HG03103 (cell line): ENCODE results near the gene SLC2A13.
"Not testable (repeated sequence)": the region's sequence is repeated elsewhere in the genome, so short reads cannot be mapped to it uniquely, and the experiment has no call there.

Experiments
- ATAC-seq: cut with Tn5 transposase; IDR thresholded peaks from one replicate; pipeline ENCODE4 v1.9.1; 2021; ENCODE audit warnings: low read depth; ENCODE audit not compliant: unreplicated experiment

Gene SLC2A13

DNA sequence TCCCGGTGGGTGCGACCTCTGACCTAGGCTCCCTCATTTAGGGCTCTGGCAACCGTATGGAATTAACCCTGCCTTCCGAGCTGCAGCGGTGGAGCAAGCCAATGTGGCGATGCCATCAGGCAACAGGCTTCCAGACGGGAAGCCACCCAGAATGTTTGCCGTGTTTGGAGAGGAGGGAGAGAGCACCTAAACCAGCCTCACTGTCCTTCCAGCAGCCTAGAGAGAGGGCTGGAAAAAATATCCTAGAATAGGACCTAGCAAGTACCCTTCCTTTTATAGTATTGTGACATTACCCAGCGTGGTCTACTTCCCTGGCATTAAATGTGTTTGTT, 287 bp upstream of the SLC2A13 start:
- no peak for ATAC-seq

DNA sequence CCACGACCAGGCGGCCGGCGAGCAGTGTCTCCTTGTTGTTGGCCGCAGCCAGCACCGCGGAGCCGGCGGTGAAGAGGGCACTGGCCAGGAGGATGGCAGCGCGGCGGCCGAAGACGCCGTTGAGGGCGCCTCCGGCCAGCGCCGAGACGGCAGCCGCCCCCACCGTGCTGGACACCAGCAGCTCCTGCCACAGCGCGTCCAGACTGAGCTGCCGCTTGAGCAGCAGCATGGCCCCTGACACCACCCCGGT, 691 bp downstream of the SLC2A13 start:
- ATAC-seq: no peak

DNA sequence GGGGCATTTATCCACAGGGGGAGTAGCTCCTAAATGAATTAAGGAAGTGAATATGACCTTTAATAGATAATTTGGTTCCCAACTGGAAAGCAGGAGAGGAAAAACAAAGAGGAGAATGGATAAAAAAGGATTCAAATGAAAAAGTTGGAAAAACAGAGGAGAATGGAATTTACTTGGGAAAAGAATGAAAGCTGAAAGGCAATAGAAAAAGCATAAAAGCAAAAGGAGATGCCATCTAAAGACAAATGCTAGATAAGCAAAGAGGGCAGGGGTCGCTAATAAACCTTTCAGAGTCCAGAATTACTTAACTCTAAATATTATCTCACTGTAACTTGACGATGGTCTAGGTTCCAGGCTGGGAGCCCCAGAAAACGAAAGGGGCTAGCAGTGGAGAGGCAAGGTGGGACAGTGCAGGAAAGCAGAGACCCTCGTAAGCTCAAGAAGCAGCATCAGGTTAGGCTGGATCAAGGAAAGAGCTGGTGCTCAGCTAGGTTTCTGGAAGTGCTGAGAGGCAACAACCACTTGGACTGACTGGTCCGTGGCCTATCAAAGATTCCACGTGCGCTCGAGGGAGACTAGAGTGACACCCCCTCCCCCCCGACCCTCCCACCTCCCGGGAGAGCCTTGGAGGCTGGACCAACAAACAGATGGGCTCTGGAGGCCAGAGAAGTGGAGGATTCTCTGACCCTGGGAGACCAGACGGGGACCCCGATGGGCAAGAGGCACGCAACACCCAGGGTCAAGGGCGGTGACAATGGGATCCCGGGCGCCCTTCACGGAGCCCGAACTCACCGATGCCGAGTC, 1.2 kb downstream of the SLC2A13 start:
- ATAC-seq: no peak

DNA sequence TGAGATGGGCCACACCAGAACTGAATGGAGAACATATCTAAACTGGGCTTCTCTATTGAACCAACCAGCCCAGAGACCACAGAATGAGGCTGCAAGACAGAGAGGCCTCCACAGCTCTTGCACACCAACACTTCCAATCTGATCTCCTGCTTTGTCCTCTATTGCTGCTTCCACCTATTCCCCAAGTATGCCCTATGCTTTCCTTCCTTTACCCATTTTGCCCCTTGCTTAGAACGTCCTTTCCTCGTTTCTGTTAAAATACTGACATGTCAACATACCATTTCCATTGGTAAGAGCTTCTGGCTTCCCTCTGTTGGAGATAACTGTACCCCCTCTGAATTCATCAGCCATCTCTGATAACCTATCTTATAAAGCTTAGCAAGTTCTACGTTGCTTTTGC, 2.8 kb downstream of the SLC2A13 start:
- no peak for ATAC-seq

DNA sequence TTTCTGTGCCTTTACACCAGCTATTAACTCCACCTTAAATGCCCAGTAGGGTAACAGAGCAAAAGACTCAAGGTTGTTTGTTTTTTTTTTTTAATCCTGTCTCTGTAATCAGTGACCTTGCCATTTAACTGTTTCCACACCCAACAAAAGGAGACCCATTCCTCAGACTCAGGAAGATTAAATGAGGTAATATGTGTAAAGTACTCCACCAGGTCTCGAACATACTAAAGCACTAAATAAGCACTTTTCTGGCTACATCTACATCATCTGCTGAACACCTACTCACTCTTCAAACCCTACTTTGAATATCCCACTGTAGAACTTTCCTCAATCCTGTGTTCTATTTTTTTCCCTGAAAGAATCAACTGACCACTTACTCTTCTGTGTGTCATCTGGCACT, 4.1 kb downstream of the SLC2A13 start:
- ATAC-seq: no peak

DNA sequence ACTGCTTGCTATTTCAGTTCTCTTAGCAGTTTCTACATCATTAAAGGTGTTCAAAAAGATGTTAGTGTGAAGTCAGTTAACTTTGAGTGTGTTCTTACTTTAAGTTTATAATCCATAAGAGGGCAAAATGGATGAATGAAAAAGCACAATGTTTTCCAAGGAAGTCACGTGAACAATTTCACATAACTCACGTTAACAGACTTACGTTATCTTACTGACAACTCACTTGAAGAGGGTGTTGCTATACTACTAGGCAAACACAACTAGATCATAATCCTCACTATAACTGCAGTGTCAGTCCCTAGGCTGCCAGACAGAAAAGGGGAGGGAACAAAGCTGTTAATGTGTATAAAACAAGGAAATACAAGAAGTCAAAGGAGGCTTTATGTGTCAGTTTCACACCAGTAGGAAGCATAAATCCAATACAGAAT, 6.4 kb downstream of the SLC2A13 start:
- no peak for ATAC-seq

DNA sequence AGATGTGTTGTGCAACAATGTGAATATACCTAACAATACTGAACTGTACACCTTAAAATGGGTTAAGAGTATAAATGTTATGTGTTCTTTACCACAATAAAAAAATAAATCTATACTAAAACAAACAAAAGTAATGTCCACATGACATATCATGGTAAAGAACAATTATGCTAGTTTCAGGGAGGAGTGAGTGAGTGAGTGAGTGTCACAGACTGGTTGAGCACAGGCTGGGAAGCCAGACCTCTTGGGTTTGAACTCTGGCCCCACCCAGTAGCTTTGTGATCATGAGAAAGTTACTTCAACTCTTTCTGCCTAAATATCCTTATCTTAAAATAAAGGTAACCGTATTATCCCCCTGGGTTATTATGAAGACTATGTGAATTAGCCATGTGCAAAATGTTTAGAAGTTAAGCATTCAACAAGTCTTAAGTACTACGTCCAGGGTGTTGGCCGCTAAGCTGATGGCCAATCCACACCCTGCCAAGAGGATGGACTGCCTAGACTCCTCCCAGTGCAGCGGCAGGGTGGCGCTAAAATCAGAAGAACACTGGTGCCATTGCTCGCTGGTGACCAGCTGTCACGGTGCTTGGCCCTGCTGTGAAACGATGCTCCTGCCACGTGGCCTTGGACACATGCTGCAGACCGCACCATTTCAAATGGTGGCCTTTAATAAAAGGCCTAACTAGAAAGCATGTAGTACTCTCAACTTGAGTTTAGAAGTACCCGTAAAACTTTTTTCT, 7.3 kb downstream of the SLC2A13 start:
- ATAC-seq: no peak

DNA sequence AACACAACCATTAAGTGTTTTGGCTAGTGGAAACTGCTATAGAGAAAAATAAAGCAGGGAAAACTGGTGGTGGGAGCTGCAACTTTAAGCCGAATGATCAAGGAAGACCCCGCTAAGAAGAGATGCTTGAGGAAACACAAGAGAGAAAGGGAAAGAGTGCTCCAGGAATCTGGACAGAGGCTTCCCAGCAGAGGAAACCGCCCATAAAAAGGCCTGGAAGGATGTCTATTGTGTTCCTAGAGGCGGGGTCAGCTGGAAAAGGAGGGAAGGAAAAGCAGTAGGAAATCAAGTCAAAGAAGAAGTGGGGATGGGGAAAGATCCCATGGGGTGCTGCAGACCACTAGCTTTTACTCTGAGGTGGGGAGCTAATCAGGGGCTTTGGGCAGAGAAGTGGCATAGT, 12.4 kb downstream of the SLC2A13 start:
- ATAC-seq: no peak

DNA sequence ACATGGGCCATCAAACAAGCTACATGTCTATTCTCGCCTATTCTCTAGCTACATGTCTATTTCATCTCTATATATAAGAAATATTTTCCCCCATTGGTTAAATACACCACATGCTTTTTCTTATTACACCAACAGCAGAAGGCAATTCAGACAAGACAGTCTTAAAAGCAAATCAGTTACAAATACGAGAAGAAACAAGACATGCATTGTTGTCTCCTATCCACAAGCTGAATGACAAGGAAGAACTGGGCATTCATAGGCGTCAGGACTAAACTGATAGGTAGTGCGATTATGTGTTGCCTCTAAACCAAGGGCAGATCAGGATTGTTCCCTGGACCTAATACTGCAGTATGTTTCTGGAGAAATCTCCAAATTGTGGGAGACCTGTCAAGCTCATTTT, 19.4 kb downstream of the SLC2A13 start:
- ATAC-seq: no peak

DNA sequence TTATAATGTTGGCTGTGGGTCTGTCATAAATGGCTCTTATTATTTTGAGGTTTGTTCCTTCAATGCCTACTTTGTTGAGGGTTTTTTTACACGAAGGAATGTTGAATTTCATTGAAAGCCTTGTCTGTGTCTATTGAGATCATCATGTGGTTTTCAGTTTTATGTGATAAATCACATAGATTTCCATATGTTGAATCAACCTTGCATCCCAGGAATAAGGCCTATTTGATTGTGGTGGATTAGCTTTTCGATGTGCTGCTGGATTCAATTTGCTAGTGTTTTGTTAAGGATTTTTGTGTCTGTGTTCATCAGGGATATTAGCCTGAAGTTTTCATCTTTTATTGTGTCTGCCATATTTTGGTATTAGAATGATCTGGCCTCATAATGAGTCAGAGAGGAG, 27.6 kb downstream of the SLC2A13 start:
- no peak for ATAC-seq

DNA sequence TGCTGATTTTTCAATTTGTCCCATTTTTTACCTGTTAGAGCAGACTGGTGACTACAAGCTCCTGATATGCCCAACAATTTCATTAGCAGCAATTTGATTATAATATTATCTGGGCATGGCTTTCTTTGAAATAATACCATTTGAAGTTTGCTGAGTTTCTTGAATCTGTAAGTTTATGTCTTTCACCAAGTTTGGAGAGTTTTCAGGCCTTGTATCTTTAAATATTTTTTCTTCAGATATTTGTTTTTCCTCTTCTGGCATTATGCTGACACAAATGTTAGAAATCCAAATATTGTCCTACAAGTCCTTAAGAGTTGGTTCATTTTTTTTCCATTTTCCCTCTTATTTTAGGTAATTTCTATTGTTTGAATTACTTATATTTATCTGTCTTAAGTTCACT, 30.4 kb downstream of the SLC2A13 start:
- ATAC-seq: no peak

DNA sequence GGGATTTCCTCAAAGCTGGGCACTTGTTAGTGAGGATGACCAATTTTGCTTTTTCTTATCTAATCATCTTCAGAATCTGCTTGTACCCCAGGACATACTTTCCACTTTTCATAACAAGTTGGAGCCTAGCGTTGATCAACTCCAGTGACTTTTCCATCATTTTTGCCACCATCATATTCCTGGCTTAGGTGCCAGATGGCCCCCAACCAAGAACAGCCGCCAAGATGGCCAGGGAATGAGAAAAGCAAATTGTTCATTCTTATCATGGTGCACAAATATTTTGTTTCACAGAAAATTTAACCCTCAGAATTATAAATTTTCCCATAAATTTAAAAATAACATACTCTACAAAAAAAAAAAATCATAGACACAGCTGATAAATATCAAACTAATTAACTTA, 37.5 kb downstream of the SLC2A13 start:
- ATAC-seq: no peak

DNA sequence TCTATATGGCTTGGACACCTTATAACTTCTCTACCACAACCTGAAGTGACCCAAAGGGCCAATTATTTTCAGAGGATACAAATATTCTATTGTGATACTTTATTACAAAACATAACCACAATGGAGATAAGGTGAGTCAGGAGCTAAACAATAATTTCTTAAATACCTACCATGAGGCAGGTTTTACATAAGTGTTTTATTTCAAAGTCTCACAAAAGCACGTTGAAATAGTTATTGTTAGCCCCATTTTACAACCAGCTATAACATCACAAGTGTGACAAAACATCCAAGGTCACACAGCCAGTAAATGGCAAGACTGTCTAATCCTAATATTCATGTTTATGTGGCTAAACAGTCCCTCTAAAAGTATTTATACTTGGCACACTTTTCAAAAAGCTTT, 40.2 kb downstream of the SLC2A13 start:
- no peak for ATAC-seq

DNA sequence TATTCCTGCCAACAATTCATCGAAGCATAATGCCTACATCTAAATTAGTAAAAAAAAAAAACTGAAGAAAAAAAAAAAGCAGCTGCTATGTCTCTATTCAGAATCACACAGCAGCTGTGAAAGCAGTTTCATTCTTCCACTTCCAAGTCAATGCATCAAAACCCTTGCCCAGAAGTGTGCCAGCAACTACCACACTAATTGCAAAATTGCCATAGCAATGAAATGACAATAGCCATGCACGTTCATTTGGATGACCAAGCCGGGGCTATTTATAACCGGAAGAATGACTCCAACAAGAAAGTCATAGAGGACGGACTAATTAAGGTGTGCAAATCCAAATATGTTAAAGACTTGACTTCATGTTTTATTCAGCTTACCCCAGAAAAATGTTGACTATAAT, 42.5 kb downstream of the SLC2A13 start:
- ATAC-seq: no peak

DNA sequence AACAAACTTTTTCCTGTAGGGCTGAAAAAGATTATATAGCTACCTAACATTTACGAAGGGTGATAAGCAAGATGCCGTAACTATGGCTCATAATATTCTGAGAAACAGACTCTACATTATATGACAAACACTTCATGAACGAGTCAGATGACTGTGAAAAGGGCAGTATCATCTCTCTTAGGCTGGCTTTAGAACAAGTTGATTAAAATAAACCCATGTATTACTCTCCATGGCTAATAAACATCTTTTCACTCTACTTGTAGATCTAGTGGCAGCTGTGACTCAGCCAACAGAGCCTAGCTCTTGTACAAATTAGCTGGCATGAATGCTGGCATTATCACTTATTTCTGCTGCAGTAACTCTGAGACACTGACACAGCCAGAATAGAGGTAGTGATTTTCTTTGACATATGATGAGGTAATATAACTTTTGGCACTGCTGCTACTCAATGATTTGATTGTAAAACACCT, 47.1 kb downstream of the SLC2A13 start:
- ATAC-seq: no peak

DNA sequence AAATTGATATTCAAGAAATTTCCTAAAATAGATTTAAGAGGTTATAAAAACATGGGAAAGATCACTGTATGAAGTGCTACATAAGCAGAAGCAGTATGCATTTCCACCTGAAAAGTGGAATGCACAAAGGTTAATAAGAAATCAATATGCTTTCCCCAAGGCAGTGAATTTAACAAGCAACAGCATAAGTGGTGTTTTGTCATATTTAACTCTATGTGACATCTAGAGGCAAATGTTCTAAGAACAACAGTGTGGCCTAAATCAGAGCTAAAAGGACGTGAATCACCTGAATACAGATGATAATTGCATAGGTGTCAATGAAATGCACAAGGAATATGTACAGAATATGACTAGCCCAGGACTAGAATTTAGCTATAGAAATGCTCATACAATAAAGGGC, 49.5 kb downstream of the SLC2A13 start:
- ATAC-seq: no peak

DNA sequence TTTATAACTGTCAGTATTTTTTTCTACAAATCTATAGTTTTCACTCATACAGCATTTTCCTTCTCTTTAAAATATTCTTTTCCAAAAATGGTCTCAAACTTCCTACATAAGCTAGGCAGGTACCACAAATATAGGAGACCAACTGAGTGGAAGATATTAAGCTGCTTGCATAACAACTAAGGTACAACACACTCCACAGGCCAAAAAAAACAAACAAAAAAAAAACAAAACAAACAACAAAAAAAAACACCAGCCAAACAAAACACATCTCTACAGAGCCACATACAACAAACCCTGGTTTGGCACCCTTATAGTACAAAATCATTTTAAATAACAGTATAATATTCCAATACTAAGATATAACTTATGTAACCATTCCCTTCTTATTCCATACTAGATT, 50.1 kb downstream of the SLC2A13 start:
- ATAC-seq: no peak

DNA sequence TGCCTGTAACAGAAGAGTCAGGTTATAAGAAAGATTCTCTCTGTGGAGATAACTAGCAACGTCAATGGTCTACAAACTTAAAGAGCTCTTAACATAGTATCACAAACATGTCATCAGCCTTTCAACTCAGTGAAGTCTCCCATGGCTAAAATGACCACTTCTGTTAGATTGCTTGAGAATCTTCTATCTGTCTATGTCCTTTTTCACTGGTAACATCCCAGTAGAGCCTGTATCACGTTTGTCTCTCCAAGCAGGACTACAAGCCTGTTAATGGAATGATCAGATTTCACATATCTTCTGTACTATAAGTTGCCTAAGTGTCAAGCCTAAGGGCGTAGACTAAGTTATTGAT, 50.7 kb downstream of the SLC2A13 start:
- ATAC-seq: no peak

DNA sequence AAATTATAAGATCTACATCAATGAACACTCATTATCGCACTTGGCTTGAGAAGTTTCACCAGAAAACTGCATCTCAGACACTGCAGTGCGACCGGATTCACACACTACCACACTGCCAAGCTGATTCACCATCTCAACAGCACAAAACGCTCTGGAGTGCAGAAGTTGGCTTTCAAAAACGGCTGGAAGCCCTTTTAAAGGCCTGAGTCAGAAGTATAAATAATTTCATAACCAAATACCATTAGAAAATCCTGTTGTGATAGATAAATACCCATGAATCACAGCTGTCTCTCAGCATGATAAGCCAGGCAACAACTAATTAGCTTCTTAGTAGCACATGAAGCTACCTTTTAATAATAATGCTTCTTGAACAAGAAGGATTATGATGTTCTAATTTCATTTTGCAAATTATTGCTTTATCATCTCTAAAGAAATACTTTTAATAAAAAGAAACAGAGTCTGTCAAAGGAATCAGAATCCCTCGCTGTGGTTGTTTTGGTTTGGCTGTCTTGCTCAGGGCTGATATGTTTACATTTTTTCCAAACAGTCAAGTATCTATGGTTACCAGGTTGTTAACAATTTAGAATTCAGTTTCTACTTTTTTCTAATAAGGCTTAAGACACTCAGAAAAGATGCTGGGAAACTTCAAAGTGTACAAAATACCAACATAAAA, 51.2 kb downstream of the SLC2A13 start:
- ATAC-seq: no peak

DNA sequence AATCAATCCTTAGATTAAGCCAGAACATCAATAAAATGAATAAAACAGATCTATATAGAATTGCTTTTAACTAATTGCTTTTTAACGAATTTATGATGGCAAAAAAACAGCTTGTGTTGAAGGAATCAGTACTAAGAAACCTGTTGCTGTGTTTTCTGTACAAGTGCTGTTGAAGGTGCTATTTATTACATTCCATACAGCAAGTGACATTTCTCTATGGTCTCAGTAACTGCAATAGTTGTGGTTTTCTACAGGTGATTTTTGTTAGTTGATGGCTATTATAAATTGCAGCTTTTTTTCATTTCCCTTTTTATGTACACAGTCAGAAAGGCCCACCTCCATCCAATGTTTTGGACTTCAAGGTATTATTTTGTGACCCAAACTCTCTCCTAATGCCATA, 56.6 kb downstream of the SLC2A13 start:
- ATAC-seq: no peak

DNA sequence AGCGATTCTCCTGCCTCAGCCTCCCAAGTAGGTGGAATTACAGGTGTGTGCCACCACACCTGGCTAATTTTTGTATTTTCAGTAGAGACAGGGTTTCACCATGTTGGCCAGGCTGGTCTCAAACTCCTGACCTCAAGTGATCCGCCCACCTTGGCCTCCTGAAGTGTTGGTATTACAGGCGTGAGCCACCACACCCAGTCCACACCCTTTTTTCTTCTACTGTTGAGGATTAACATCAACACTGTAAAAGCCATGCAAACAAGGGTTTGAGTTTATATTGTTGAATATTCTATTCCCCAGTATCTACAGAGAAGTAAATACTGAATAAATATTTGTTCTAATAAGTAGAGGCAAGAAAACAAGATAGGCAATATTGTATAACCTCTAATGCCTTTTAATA, 58.9 kb downstream of the SLC2A13 start:
- ATAC-seq: not testable (repeated sequence)

DNA sequence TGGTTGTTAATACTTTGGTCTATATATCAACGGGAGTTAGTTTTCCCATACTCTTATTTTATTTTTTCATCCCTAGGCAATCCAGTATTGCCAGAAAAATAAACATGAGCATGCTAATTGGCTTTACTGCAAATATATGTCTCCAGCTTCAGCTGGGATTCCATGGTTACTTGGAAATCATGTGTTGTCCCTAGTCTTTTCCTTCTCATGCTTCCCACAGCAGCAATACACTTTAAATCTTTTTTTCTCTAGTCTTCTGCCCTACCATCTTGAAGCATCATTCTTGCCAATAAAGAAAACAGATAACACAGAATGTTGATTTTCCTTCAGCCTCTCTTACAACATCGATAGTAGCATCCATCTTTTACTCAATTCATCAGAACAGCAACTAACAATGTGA, 60.2 kb downstream of the SLC2A13 start:
- no peak for ATAC-seq
